GM10266 (cell line): ENCODE results near the gene CCNB1IP1.
"Not testable (repeated sequence)": the region's sequence is repeated elsewhere in the genome, so short reads cannot be mapped to it uniquely, and the experiment has no call there.

ENCODE experiments used
- DNase-seq: peaks from one replicate; pipeline ENCODE4 v3.0.0; 2012; ENCODE audit errors: extremely low spot score
- CTCF ChIP-seq: IDR thresholded peaks from 2 replicates; pipeline ENCODE4 v1.5.1; 2012; ENCODE audit warnings: mild to moderate bottlenecking, low read depth; ENCODE audit not compliant: control insufficient read depth, insufficient read depth; ENCODE audit errors: missing control alignments

The CCNB1IP1 gene

GRCh38 chr14:20277409-20277808 is 55.7 kb downstream of the CCNB1IP1 start:
- TF ChIP-seq CTCF: no peak

GRCh38 chr14:20274062-20274461 is 59.0 kb downstream of the CCNB1IP1 start:
- no peak for TF ChIP-seq CTCF
- DNase-seq: no peak

More at GRCh38 chr14:20277409-20277808, 55.7 kb downstream of the CCNB1IP1 start:
- DNase-seq: no peak

GRCh38 chr14:20264361-20264760 is 68.7 kb downstream of the CCNB1IP1 start:
- DNase-seq: not testable (repeated sequence)

- no peak for TF ChIP-seq CTCF
- no peak for DNase-seq
Observed at GRCh38 chr14:20262642-20263128, 70.4 kb downstream of the CCNB1IP1 start.
